ENCODE measurements around the gene ABLIM3. TPM values are rescaled to one million over a fixed set of nuclear protein-coding genes. Genes with fewer than 3 reads are reported as not detected.

Gene ABLIM3
- total and polyA plus RNA-seq, 10 of the 15 experiments (the other 5 are each of a cell fraction or from before 2014, with no cell fraction given), result 0.03 TPM; not detected in 9

DNA sequence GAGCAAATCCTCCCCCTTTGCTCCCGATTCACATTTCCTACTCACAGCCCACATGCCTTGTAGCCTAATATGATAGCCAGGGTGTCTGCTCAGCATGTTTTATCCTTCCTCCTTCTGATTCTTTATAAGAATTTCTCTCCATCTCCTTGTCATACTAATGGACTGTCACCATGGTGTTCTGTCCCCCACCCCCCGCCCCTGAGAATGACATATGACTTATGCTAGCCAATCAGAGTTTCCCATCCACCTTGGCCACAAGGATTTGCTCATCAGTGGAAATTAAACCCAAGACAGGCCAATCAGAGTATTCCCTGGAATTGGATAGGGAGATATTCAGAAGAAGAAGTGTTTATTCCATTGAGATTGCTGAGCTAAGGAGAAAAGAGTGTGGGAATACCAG is 16.0 kb downstream of the ABLIM3 start:
- TF ChIP-seq, protein P1, sequence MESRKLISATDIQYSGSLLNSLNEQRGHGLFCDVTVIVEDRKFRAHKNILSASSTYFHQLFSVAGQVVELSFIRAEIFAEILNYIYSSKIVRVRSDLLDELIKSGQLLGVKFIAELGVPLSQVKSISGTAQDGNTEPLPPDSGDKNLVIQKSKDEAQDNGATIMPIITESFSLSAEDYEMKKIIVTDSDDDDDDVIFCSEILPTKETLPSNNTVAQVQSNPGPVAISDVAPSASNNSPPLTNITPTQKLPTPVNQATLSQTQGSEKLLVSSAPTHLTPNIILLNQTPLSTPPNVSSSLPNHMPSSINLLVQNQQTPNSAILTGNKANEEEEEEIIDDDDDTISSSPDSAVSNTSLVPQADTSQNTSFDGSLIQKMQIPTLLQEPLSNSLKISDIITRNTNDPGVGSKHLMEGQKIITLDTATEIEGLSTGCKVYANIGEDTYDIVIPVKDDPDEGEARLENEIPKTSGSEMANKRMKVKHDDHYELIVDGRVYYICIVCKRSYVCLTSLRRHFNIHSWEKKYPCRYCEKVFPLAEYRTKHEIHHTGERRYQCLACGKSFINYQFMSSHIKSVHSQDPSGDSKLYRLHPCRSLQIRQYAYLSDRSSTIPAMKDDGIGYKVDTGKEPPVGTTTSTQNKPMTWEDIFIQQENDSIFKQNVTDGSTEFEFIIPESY (IDR thresholded peaks at IDR 0.05), result no peak
- TF ChIP-seq GATAD2B (conservative IDR thresholded peaks at IDR 0.05; ENCODE audit: low read depth), result no peak
- TF ChIP-seq IRF4 (IDR thresholded peaks at IDR 0.05; ENCODE audit: low read depth, low read length), result no peak
- no peaks in the 10 kb centered on the region for H3K9me3 ChIP-seq (replicated peaks; ENCODE audit: control insufficient read depth, insufficient read depth, low read length)
- no peaks in the 10 kb centered on the region for H3K79me2 ChIP-seq (ENCODE audit: control insufficient read depth, insufficient read depth, low read length)
- FAIRE-seq (no peak), ATAC-seq (no peak), DNase-seq (ENCODE audit: low read depth, low spot score) (no peak)
- CTCF ChIA-PET, result no interaction called here
- H3K27me3 ChIP-seq (replicated peaks in 1 of 2; ENCODE audit: control insufficient read depth in 2 of 2, insufficient read depth in 2 of 2, low read length in 1 of 2), result peaks cover 0 to 3% of the 10 kb centered on the region in 2 experiments; a peak in 1 of 4 replicates
- RAD21 ChIA-PET (ENCODE audit: unreplicated experiment), result no interaction called here
- BruUV-seq (replicated peaks), result no TSS peak
- POLR2A ChIA-PET, result no interaction called here
- H4K20me1 ChIP-seq (ENCODE audit: control insufficient read depth, insufficient read depth), result no peaks in the 10 kb centered on the region
- no peak overlapping the region for H3K4me3 ChIP-seq
- no peak overlapping the region for H3K4me2 ChIP-seq (ENCODE audit: control insufficient read depth, insufficient read depth)
- H2AFZ ChIP-seq (ENCODE audit: control insufficient read depth, low read depth, low read length), result no peak overlapping the region
- WGBS (ENCODE audit: insufficient coverage, insufficient replicate concordance, low lambda C conversion rate, missing lambda C conversion rate), result 50% methylated on average over 2 of the region's 2 CpGs
- no peaks in the 10 kb centered on the region for H3K36me3 ChIP-seq (ENCODE audit: control insufficient read depth in 2 of 2, insufficient read depth in 2 of 2, low read length in 1 of 2)
- intact Hi-C loops (cut with micrococcal nuclease; ENCODE audit: unreplicated experiment) (no loop called here), in situ Hi-C loops (cut with MboI) (no loop called here)
- SMC1A ChIA-PET (ENCODE audit: uncharacterized antibody, unreplicated experiment), result no interaction called here
- H3K4me1 ChIP-seq (ENCODE audit: control insufficient read depth, insufficient read depth, low read length), result peaks cover under 1% of the 10 kb centered on the region; the same call in 1 of the 2 replicates
- H3K9ac ChIP-seq (ENCODE audit: control insufficient read depth, insufficient read depth, low read length), result no peak overlapping the region
- H3K27ac ChIP-seq (ENCODE audit: control insufficient read depth, insufficient read depth), result no peak overlapping the region

DNA sequence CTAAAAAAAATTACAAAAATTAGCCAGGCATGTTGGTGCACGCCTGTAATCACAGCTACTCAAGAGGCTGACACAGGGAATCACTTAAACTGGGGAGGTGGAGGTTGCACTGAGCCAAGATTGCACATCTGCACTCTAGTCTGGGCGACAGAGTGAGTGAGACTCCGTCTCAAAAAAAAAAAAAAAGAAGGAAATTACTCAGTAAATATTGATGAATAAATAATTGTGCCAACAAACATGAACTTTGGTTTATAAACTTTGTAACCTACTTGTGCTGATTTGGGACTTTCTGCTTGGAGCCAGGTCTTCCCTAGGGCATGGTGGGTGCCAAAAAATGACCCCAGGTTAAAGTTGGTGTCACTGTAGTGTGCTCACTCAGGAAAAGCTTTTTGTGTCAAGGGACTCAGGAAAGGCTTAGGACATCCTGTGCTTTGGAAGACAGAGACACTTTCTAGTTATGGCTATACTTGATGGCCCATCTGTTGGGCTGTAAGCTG is 19.0 kb downstream of the ABLIM3 start:
- Histone ChIP-seq H3K27me3 (replicated peaks in 1 of 2; ENCODE audit: control insufficient read depth in 2 of 2, insufficient read depth in 2 of 2, low read length in 1 of 2) (no peaks in the 10 kb centered on the region; a peak in 1 of 4 replicates), H3K4me1 (ENCODE audit: control insufficient read depth, insufficient read depth, low read length) (peaks cover 6% of the 10 kb centered on the region), H3K27ac (ENCODE audit: control insufficient read depth, insufficient read depth) (no peak overlapping the region), H3K4me3 (no peak overlapping the region), H2AFZ (ENCODE audit: control insufficient read depth, low read depth, low read length) (no peak overlapping the region), H3K9me3 (replicated peaks; ENCODE audit: control insufficient read depth, insufficient read depth, low read length) (no peaks in the 10 kb centered on the region), H3K9ac (ENCODE audit: control insufficient read depth, insufficient read depth, low read length) (no peak overlapping the region), H3K79me2 (ENCODE audit: control insufficient read depth, insufficient read depth, low read length) (no peaks in the 10 kb centered on the region), H3K36me3 (ENCODE audit: control insufficient read depth in 2 of 2, insufficient read depth in 2 of 2, low read length in 1 of 2) (no peaks in the 10 kb centered on the region), H4K20me1 (ENCODE audit: control insufficient read depth, insufficient read depth) (no peaks in the 10 kb centered on the region), H3K4me2 (ENCODE audit: control insufficient read depth, insufficient read depth) (no peak overlapping the region)
- no peak for ATAC-seq
- no peak for DNase-seq (ENCODE audit: low read depth, low spot score)
- WGBS (ENCODE audit: insufficient coverage, insufficient replicate concordance, low lambda C conversion rate, missing lambda C conversion rate), result 0% methylated on average over 1 of the region's 3 CpGs
- intact Hi-C loops (cut with micrococcal nuclease; ENCODE audit: unreplicated experiment), result no loop called here
- no TSS peak for BruUV-seq (replicated peaks)
- RAD21 ChIA-PET (ENCODE audit: unreplicated experiment), result no interaction called here
- TF ChIP-seq CEBPB (IDR thresholded peaks at IDR 0.05; ENCODE audit: borderline replicate concordance in 1 of 2, low read depth in 2 of 2, low read length in 2 of 2), result no peak
- no peak for TF ChIP-seq CHD4 (IDR thresholded peaks at IDR 0.05)
- no peak for TF ChIP-seq BHLHE40 (IDR thresholded peaks at IDR 0.05; ENCODE audit: borderline replicate concordance in 1 of 2, low read depth in 2 of 2, low read length in 1 of 2)
- TF ChIP-seq CHD2 (IDR thresholded peaks at IDR 0.05; ENCODE audit: borderline replicate concordance, low read depth, low read length), result no peak
- no peak for TF ChIP-seq YY1 (IDR thresholded peaks at IDR 0.05; ENCODE audit: low read depth, low read length)
- TF ChIP-seq HCFC1 (IDR thresholded peaks at IDR 0.05; ENCODE audit: low read length), result no peak
- no peak for TF ChIP-seq NBN (IDR thresholded peaks at IDR 0.05)
- no peak for TF ChIP-seq MTA2 (IDR thresholded peaks at IDR 0.05; ENCODE audit: low read depth)
- TF ChIP-seq TARDBP (IDR thresholded peaks at IDR 0.05; ENCODE audit: borderline replicate concordance), result no peak
- CTCF ChIA-PET, result interaction anchor here (0.6 kb wide), 1 partner anchor 164 kb away, joined by 5 read pairs; no protein-coding TSS in a partner anchor
- in situ Hi-C loops (cut with MboI), result no loop called here
- SMC1A ChIA-PET (ENCODE audit: uncharacterized antibody, unreplicated experiment), result no interaction called here
- POLR2A ChIA-PET, result no interaction called here
- no peak for FAIRE-seq
